ENCODE measurements around the gene WNT6. TPM values are rescaled to one million over a fixed set of nuclear protein-coding genes. Genes with fewer than 3 reads are reported as not detected.

Gene WNT6
- total RNA-seq, 2 donors from 2014 or later: 8.0 to 56.5 TPM

- Histone ChIP-seq H3K27ac (no peak overlapping the region), H3K9me3 (no peaks in the 10 kb centered on the region), H3K4me3 (no peak overlapping the region), H3K27me3 (replicated peaks; ENCODE audit: insufficient read depth) (no peaks in the 10 kb centered on the region), H3K36me3 (peaks cover 5 to 12% of the 10 kb centered on the region in 2 donors), H3K4me1 (replicated peaks) (no peaks in the 10 kb centered on the region)
- no peak for DNase-seq (ENCODE audit: low spot score)
- TF ChIP-seq POLR2AphosphoS5 (IDR thresholded peaks at IDR 0.05): no peak
- TF ChIP-seq CTCF (IDR thresholded peaks at IDR 0.05): no peak
- no peak for TF ChIP-seq POLR2A (IDR thresholded peaks at IDR 0.05)
- intact Hi-C loops (cut with DNase I): no loop called here
- 89% methylated on average over 2 of the region's 2 CpGs for WGBS
These were observed 43.0 kb upstream of the WNT6 start for GRCh38 chr2:218816561-218817011.

GRCh38 chr2:218819093-218819492 lies 40.5 kb upstream of the WNT6 start:
- intact Hi-C loops (cut with DNase I): no loop called here
- Histone ChIP-seq H3K27me3 (replicated peaks; ENCODE audit: insufficient read depth) (no peaks in the 10 kb centered on the region), H3K9me3 (no peaks in the 10 kb centered on the region), H3K27ac (no peak overlapping the region), H3K36me3 (peaks cover 0 to 4% of the 10 kb centered on the region in 2 donors), H3K4me3 (no peak overlapping the region), H3K4me1 (replicated peaks) (no peaks in the 10 kb centered on the region)
- TF ChIP-seq CTCF (IDR thresholded peaks at IDR 0.05) (no peak), POLR2AphosphoS5 (IDR thresholded peaks at IDR 0.05) (no peak), POLR2A (IDR thresholded peaks at IDR 0.05) (no peak)
- WGBS: 91% methylated on average over 7 of the region's 7 CpGs
- DNase-seq (ENCODE audit: low spot score): no peak

GRCh38 chr2:218820746-218821369 lies 38.7 kb upstream of the WNT6 start:
- no peak for TF ChIP-seq POLR2A (IDR thresholded peaks at IDR 0.05)
- no peak for TF ChIP-seq POLR2AphosphoS5 (IDR thresholded peaks at IDR 0.05)
- no peak for TF ChIP-seq CTCF (IDR thresholded peaks at IDR 0.05)
- DNase-seq (ENCODE audit: low spot score): no peak
- Histone ChIP-seq H3K27ac (no peak overlapping the region), H3K36me3 (no peaks in the 10 kb centered on the region), H3K9me3 (no peaks in the 10 kb centered on the region), H3K4me1 (replicated peaks) (no peaks in the 10 kb centered on the region), H3K27me3 (replicated peaks; ENCODE audit: insufficient read depth) (no peaks in the 10 kb centered on the region), H3K4me3 (no peak overlapping the region)
- intact Hi-C loops (cut with DNase I): no loop called here
- WGBS: 94% methylated on average over 15 of the region's 15 CpGs

GRCh38 chr2:218821605-218822211 lies 37.9 kb upstream of the WNT6 start:
- no peaks in the 10 kb centered on the region for H3K9me3 ChIP-seq
- H3K27ac ChIP-seq: no peak overlapping the region
- H3K4me1 ChIP-seq (replicated peaks): no peaks in the 10 kb centered on the region
- H3K36me3 ChIP-seq: no peaks in the 10 kb centered on the region
- H3K27me3 ChIP-seq (replicated peaks; ENCODE audit: insufficient read depth): no peaks in the 10 kb centered on the region
- intact Hi-C loops (cut with DNase I): no loop called here
- TF ChIP-seq POLR2A (IDR thresholded peaks at IDR 0.05) (no peak), CTCF (IDR thresholded peaks at IDR 0.05) (no peak), POLR2AphosphoS5 (IDR thresholded peaks at IDR 0.05) (no peak)
- DNase-seq (ENCODE audit: low spot score): no peak
- no peak overlapping the region for H3K4me3 ChIP-seq
- WGBS: 89% methylated on average over 9 of the region's 9 CpGs

GRCh38 chr2:218822622-218823021 lies 37.0 kb upstream of the WNT6 start:
- H3K4me1 ChIP-seq (replicated peaks): no peaks in the 10 kb centered on the region
- TF ChIP-seq POLR2AphosphoS5 (IDR thresholded peaks at IDR 0.05): no peak
- no peak for TF ChIP-seq CTCF (IDR thresholded peaks at IDR 0.05)
- no peak for TF ChIP-seq POLR2A (IDR thresholded peaks at IDR 0.05)
- no peaks in the 10 kb centered on the region for H3K36me3 ChIP-seq
- intact Hi-C loops (cut with DNase I): no loop called here
- DNase-seq (ENCODE audit: low spot score): no peak
- no peak overlapping the region for H3K27ac ChIP-seq
- 73% methylated on average over 6 of the region's 7 CpGs for WGBS
- no peaks in the 10 kb centered on the region for H3K27me3 ChIP-seq (replicated peaks; ENCODE audit: insufficient read depth)
- H3K4me3 ChIP-seq: no peak overlapping the region
- H3K9me3 ChIP-seq: no peaks in the 10 kb centered on the region

Measured in prostate gland (tissue), 2 donors.